Thyroid gland (tissue), 4 donors: Measurements from ENCODE around the gene FARS2.

Experiments
- POLR2A ChIP-seq, 2 donors: fragments of 450-650 bp; IDR thresholded peaks; one replicate each; pipeline ENCODE4 v1.6.1; 2017; ENCODE audit warnings: antibody characterized with exemption in 2 of 2, mild to moderate bottlenecking in 2 of 2, moderate library complexity in 1 of 2
- TF ChIP-seq, protein P1 (sequence below), 6 experiments: fragments of 200-600 bp in 3 of 6; fragments of 450-650 bp in 3 of 6; sonication (generic) in 3 of 6; IDR thresholded peaks; one replicate each; pipeline ENCODE4 v1.5.1; 2016 to 2019; ENCODE audit warnings: antibody characterized with exemption in 6 of 6, mild to moderate bottlenecking in 2 of 6, inconsistent platforms in 1 of 6, moderate library complexity in 1 of 6

DNA sequence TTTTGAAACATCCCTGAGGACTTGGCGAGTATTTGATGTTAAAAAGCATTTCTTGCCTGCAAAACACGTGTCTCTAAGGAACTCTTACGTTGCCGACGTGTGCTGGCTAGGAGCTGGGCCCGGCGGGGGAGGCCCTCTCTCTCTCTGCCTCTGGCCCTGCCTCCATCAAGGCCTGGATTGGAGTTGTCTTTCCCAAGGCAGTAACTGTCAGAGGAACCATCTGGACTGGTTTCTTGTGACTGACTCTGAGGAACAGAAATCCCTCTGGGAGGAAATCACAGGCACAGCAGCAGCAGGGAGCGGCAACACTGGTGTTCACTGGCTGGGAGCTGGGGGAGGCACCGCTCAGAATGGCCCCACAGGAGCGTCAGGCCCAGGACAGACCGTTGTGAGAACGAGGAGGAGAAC is 501.3 kb downstream of the FARS2 start:
- TF ChIP-seq, protein P1, sequence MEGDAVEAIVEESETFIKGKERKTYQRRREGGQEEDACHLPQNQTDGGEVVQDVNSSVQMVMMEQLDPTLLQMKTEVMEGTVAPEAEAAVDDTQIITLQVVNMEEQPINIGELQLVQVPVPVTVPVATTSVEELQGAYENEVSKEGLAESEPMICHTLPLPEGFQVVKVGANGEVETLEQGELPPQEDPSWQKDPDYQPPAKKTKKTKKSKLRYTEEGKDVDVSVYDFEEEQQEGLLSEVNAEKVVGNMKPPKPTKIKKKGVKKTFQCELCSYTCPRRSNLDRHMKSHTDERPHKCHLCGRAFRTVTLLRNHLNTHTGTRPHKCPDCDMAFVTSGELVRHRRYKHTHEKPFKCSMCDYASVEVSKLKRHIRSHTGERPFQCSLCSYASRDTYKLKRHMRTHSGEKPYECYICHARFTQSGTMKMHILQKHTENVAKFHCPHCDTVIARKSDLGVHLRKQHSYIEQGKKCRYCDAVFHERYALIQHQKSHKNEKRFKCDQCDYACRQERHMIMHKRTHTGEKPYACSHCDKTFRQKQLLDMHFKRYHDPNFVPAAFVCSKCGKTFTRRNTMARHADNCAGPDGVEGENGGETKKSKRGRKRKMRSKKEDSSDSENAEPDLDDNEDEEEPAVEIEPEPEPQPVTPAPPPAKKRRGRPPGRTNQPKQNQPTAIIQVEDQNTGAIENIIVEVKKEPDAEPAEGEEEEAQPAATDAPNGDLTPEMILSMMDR (IDR thresholded peaks at IDR 0.05), result no peak
- no peak for TF ChIP-seq POLR2A (IDR thresholded peaks at IDR 0.05)
